ENCODE data around the gene COG5. TPM values are rescaled to one million over a fixed set of nuclear protein-coding genes. Genes with fewer than 3 reads are reported as not detected.

Gene COG5
- polyA plus RNA-seq, 3 donors = 12.7 to 29.0 (median 28.1) TPM

DNA sequence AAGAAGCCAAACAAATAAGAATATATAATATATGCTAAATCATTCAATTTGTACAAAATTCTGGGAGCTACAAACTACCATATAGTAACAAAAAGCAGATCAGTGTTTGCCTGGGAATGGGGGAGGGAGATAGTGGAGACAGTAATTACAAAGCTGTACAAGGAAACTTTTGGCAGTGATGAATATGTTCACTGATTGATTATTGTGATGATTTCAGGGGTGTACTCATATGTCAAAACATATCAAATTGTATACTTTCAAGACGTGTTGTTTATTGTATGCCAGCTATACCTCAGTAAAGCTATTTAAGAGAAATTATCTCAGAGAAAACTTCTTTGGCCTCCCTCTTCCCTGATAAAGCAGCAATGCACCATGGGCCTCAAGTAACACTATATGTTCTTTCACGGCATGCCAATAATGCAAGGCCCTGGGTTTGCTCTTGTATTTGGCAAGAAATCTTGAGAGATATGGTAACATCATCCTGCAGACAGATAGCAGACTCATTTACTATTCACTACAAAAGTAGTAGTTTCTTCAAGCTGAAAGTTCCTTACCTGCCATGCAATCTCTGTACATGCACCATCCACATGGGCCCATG is 261.4 kb downstream of the COG5 start:
- no peak overlapping the region for H3K27ac Mint-ChIP-seq
- Histone ChIP-seq H3K4me2 (replicated peaks; ENCODE audit: extremely low read depth, low read length, poor library complexity, severe bottlenecking) (no peak overlapping the region), H3K79me2 (ENCODE audit: insufficient read depth, low read length) (no peaks in the 10 kb centered on the region), H3K9ac (ENCODE audit: insufficient read depth, low read length, poor library complexity, severe bottlenecking) (no peak overlapping the region), H3K27ac (ENCODE audit: low read depth in 1 of 2, low read length in 2 of 2) (no peak overlapping the region), H2AFZ (ENCODE audit: insufficient read depth, low read depth, low read length, poor library complexity, severe bottlenecking) (no peak overlapping the region), H3K4me3 (replicated peaks in 1 of 3; ENCODE audit: low read depth in 2 of 3, low read length in 3 of 3) (no peak overlapping the region), H3K9me3 (replicated peaks in 1 of 2; ENCODE audit: control insufficient read depth in 1 of 2, insufficient read depth in 1 of 2, low read length in 2 of 2) (peaks cover 0 to 4% of the 10 kb centered on the region in 2 donors), H3K27me3 (ENCODE audit: control insufficient read depth in 2 of 2, insufficient read depth in 2 of 2, low read length in 2 of 2) (no peaks in the 10 kb centered on the region), H3K4me1 (ENCODE audit: control insufficient read depth in 1 of 2, insufficient read depth in 2 of 2, low read length in 2 of 2) (no peaks in the 10 kb centered on the region), H3K36me3 (replicated peaks in 1 of 2; ENCODE audit: control insufficient read depth in 1 of 2, insufficient read depth in 2 of 2, low read length in 2 of 2) (peaks cover 0 to 12% of the 10 kb centered on the region in 2 donors), H4K20me1 (ENCODE audit: insufficient read depth, low read length) (no peaks in the 10 kb centered on the region)
- TF ChIP-seq, protein P1, sequence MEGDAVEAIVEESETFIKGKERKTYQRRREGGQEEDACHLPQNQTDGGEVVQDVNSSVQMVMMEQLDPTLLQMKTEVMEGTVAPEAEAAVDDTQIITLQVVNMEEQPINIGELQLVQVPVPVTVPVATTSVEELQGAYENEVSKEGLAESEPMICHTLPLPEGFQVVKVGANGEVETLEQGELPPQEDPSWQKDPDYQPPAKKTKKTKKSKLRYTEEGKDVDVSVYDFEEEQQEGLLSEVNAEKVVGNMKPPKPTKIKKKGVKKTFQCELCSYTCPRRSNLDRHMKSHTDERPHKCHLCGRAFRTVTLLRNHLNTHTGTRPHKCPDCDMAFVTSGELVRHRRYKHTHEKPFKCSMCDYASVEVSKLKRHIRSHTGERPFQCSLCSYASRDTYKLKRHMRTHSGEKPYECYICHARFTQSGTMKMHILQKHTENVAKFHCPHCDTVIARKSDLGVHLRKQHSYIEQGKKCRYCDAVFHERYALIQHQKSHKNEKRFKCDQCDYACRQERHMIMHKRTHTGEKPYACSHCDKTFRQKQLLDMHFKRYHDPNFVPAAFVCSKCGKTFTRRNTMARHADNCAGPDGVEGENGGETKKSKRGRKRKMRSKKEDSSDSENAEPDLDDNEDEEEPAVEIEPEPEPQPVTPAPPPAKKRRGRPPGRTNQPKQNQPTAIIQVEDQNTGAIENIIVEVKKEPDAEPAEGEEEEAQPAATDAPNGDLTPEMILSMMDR (IDR thresholded peaks at IDR 0.05) = no peak
- H3K4me1 Mint-ChIP-seq = peaks cover 7% of the 10 kb centered on the region
- peaks cover 11 to 14% of the 10 kb centered on the region in 2 donors for H3K36me3 Mint-ChIP-seq
- intact Hi-C loops (cut with micrococcal nuclease) = no loop called here
- no peak overlapping the region for H3K4me3 Mint-ChIP-seq
- peaks cover 0 to 3% (median 0%) of the 10 kb centered on the region in 7 donors for H3K9me3 Mint-ChIP-seq
- H3K27me3 Mint-ChIP-seq (ENCODE audit: low read depth in 3 of 3) = no peaks in the 10 kb centered on the region
- no CpG with 5 or more reads among the region's 2 CpGs for WGBS (ENCODE audit: insufficient coverage)
- no peak for DNase-seq

DNA sequence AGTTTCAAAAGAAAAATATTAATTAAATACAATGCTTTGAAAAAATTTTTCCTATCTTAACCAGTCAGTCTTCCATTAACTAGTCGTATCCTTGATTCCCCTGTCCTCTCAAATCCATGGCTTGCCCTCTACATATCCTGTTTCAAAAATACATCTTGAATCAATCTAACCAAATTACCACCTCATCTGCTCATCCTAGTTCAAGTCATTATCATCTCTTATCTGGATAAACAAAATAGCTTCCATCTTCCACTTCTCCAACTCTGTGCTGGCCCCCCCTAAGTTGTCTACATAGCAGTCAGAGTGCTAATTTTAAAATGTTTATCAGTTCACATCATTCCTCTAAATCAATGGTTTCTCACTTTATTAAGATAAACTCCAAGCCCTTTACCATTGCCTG is 269.5 kb downstream of the COG5 start:
- Mint-ChIP-seq H3K36me3 (peaks cover 41 to 44% of the 10 kb centered on the region in 2 donors), H3K4me3 (no peak overlapping the region), H3K27me3 (ENCODE audit: low read depth in 3 of 3) (no peaks in the 10 kb centered on the region), H3K27ac (no peak overlapping the region), H3K4me1 (peaks cover 4% of the 10 kb centered on the region), H3K9me3 (peaks cover 0 to 9% (median 0%) of the 10 kb centered on the region in 7 donors)
- no peak overlapping the region for H3K4me2 ChIP-seq (replicated peaks; ENCODE audit: extremely low read depth, low read length, poor library complexity, severe bottlenecking)
- H3K9ac ChIP-seq (ENCODE audit: insufficient read depth, low read length, poor library complexity, severe bottlenecking) = no peak overlapping the region
- H3K27me3 ChIP-seq (ENCODE audit: control insufficient read depth in 2 of 2, insufficient read depth in 2 of 2, low read length in 2 of 2) = no peaks in the 10 kb centered on the region
- no peaks in the 10 kb centered on the region for H3K79me2 ChIP-seq (ENCODE audit: insufficient read depth, low read length)
- 100% methylated on average over 1 of the region's 1 CpG for WGBS (ENCODE audit: insufficient coverage)
- intact Hi-C loops (cut with micrococcal nuclease) = no loop called here
- DNase-seq = no peak
- H2AFZ ChIP-seq (ENCODE audit: insufficient read depth, low read depth, low read length, poor library complexity, severe bottlenecking) = no peak overlapping the region
- H3K9me3 ChIP-seq (replicated peaks in 1 of 2; ENCODE audit: control insufficient read depth in 1 of 2, insufficient read depth in 1 of 2, low read length in 2 of 2) = no peaks in the 10 kb centered on the region
- peaks cover 10 to 17% of the 10 kb centered on the region in 2 donors for H3K36me3 ChIP-seq (replicated peaks in 1 of 2; ENCODE audit: control insufficient read depth in 1 of 2, insufficient read depth in 2 of 2, low read length in 2 of 2)
- TF ChIP-seq, protein P1 (IDR thresholded peaks at IDR 0.05) = no peak
- H3K4me1 ChIP-seq (ENCODE audit: control insufficient read depth in 1 of 2, insufficient read depth in 2 of 2, low read length in 2 of 2) = no peaks in the 10 kb centered on the region
- H3K27ac ChIP-seq (ENCODE audit: low read depth in 1 of 2, low read length in 2 of 2) = no peak overlapping the region
- H3K4me3 ChIP-seq (replicated peaks in 1 of 3; ENCODE audit: low read depth in 2 of 3, low read length in 3 of 3) = no peak overlapping the region
- H4K20me1 ChIP-seq (ENCODE audit: insufficient read depth, low read length) = no peaks in the 10 kb centered on the region
